GM19395 (cell line): Measurements from ENCODE around the gene MCM5.

ENCODE experiments used
- ATAC-seq: cut with Tn5 transposase; IDR thresholded peaks from one replicate; pipeline ENCODE4 v1.9.1; 2021; ENCODE audit warnings: mild to moderate bottlenecking, moderate library complexity; ENCODE audit not compliant: unreplicated experiment

Gene MCM5

DNA sequence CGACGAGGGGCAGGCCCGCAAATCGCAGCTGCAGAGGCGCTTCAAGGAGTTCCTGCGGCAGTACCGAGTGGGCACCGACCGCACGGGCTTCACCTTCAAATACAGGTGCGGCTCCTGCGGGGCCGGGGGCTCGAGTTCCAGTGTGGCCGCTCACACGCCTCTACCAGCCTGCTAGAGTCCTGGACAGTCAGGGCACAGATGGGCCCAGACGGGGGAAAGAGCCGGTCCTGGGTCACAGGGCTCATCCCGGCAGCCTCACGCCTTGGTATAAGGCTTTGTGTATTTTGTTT is 506 bp downstream of the MCM5 start:
- peak; percentile 5 for ATAC-seq

DNA sequence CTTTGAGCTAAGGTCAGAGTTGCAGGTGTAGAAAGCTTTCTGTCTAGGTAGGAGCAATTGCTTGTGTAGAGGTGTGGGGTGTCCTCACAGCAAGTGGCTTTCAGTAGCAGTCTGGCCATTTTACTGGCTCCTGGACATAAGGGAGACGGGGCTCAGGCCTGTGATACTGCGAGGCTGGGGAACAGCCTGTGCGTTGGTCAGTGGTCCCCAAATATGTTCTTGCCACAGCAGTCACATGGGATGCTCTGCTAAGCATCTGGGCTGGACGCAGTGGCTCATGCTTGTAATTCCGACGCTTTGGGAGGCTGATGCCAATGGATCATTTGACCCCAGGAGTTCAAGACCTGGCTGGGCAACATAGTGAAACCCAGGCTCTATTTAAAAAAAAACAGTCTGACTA is 1.9 kb downstream of the MCM5 start:
- no peak for ATAC-seq

DNA sequence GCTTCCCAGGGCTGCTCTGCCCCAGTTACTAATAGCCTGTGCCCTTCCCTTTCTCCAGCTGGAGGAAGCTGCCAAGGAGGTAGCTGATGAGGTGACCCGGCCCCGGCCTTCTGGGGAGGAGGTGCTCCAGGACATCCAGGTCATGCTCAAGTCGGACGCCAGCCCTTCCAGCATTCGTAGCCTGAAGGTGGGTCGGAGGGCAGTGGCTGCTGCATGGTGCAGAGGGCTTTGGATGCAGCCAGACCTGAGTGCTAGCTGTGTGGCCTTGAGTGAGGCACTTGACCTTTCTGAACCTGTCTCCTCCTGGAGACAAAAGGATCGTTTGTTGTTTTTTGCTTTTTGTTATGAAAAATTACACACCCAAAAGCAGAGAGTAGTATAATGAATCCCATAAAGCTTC is 3.4 kb downstream of the MCM5 start:
- ATAC-seq = no peak

DNA sequence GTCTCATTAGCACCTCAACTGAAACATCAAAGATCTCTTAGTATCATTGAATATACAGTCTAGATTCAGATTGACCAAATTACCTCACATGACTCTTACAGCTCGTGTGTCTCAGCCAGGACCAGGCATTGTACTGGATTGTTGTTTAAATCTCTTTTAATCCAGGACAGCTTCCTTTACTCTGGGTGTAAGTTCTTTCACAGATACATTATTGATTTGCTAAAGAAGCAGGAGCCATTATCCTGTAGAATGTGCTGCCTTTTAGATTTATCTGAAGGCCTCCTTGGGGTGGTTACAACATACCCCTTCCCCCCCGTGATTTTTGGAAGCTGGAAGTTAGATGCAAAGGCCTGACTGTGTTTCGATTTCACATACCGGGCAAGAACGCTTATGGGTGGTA is 4.2 kb downstream of the MCM5 start:
- no peak for ATAC-seq

DNA sequence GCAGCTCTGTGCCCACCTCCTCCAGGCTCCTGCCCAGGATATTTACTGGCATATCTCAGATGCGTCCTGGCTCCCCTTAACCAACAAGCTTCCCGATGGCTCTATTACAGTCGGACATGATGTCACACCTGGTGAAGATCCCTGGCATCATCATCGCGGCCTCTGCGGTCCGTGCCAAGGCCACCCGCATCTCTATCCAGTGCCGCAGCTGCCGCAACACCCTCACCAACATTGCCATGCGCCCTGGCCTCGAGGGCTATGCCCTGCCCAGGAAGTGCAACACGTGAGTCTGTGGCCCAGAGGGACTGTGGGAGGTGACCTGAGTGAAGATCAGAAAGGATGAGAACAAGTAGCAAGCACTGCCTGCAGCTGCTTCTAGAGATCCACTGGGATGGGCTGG is 6.5 kb downstream of the MCM5 start:
- ATAC-seq = no peak

DNA sequence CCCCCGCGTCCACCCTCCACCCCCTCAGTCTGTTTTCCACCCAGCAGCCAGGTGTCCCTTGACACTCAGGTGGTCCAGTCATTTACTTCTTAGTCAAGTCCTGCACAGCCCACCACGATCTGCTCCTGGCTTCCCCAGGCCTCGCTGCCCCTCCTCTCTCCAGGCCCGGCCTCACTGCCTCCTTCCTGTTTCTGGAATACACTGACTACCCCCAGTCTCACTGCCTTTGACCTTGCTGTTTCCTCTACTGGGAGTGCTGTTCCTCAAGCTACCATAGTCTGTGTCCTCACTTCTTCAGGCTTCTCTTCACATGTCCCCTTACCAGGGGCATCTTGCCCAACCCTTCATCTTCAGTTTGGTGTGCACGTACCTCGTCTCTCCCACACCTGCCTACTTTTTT is 7.4 kb downstream of the MCM5 start:
- no peak for ATAC-seq

DNA sequence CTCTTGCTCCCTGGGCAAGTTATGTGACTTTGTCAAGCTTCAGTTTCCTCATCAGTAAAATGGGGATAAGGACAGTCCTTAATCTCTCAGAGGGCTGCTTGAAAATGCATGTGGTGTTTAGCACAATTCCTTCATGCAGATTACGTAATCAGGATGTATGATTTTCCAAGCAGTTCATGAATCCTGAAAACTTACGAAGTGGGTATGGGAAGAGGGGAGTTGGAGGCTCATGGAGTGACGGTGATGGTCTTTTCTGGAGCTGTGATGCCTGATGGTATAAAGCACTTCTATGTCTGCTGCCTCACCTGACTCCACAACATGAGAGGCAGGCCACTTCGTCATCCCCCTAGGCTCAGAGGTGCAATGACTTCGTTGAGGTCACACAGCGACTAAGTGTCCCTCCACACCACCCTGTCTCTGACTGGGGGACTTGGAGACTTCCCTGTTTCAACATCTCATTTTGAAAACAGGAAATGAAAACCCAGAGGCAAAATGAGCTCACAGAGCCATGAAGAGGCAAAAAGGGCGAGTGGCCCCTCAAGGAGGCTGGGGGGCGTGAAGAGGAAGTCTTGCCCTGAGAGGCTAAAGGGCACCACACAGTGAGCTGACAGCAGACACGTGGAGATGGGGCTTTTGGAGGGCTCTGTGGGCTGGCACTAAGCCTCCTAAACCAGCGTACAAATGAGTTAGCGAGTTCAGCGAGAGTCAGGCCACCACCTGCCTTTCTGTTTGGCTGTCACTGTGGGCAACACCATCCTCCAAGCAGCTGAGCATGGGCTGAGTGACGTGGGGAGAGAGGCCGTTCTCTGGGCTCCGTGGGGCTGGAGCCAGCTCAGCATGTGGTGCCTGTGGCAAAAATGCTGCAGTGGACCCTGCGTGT is 10.1 kb downstream of the MCM5 start:
- peak; percentile 71 for ATAC-seq

DNA sequence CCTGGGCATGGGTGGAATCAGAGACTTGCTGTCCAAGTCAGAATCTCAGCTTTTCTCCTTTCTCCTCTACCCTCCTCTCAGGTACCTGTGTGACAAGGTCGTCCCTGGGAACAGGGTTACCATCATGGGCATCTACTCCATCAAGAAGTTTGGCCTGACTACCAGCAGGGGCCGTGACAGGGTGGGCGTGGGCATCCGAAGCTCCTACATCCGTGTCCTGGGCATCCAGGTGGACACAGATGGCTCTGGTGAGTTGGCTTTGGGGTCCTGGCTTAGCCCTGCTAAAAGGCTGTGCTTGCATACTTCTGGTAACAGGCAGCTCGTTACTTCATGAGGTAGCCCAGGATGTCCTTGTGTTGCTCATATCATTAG is 10.7 kb downstream of the MCM5 start:
- ATAC-seq = peak; percentile 15

DNA sequence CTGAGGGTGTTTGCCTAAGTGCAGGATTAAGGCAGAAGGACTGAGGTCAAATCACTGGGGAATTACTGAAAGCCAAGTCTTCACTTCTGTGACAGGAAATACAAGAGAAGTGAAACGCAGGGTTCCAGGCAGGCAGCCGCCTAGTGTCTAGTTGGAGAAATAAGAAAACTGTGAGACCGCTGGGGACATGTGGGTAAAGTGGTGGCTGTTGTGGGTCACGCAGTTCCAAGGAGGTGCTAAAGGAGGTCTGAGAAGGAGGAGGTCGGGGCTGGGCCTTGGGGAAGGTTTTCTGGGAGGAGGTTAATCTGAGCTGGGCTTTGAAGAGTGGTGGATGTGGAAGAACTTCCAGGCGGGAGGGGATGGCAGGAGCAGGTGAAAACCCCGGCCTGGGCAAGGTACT is 11.2 kb downstream of the MCM5 start:
- peak; percentile 43 for ATAC-seq

DNA sequence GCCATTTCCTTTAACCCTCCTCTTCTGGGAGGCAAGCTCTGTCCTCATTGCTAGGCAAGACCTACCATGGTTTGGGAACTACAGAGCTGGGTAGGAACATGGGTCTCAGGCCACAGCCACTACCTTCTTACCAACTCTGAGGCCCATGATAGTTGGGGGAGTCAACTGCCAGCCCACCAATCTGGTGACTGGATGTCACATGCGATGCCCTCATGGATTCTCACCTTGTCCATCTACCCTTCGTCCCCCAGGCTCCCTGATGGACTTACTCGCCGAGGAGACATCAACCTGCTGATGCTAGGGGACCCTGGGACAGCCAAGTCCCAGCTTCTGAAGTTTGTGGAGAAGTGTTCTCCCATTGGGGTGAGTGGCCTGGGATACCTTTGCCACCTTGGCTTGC is 13.7 kb downstream of the MCM5 start:
- no peak for ATAC-seq

DNA sequence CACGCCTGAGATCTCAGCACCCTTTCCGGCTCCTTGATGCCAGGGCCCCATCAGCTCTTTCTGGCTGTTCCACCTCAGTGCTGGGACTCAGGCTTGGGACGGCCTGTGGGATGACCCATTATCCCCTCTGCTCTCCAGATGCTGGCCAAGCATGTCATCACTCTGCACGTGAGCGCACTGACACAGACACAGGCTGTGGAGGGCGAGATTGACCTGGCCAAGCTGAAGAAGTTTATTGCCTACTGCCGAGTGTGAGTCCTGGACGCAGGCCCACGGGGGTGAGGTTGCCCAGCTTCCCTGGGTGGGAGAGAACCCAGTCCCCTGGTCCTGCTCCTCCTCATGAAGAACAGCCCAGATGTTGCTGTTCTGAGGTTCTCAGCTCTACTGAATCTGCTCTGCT is 17.7 kb downstream of the MCM5 start:
- ATAC-seq = no peak

DNA sequence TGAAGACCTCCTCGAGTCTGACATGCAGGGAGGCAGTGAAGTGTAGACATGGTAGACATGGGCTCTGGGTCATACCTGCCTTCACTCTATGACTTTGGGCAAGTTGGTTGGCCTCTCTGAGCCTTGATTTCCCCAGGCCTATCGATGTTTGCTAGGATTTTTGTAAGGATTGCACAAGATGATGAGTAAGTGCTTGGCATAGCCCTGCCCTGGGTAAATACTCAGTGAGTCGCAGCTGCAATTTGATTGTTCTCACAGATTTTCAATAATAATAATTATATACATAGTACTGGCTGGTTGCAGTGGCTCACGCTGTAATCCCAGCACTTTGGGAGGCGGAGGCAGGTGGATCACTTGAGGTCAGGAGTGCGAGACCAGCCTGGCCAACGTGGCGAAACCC is 18.1 kb downstream of the MCM5 start:
- no peak for ATAC-seq

DNA sequence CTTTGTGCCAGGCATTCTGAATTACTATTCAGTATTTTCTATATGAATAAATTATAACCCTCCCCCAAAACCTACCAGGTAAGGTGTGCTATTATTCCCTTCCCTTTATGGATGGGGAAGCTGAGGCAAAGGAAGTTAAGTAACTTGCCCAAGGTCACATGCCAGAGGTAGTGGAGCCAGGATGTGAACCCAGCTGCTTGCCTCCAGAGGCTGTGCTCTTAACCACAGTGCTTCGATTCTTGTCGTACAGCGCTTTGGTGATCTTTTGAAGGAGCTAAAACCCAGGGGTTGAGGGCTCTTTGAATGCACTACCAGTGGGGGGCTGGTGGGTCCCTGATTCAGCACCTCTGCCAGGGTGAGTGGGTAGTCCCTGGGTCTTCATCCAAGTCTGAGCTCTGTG is 18.8 kb downstream of the MCM5 start:
- ATAC-seq = no peak

DNA sequence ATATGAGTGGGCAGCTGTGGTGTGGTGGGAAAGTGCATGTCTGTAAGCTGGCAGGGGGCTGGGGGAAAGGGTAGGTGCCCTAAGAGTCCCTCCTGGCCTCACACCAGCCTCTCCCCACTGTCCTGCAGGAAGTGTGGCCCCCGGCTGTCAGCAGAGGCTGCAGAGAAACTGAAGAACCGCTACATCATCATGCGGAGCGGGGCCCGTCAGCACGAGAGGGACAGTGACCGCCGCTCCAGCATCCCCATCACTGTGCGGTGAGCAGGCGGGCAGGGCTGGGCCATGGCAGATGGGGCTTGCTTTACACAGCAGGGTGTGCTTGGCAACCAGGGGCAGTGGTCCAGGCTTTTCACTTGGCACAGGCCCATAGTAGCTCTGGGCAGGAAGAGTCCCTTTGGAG is 19.8 kb downstream of the MCM5 start:
- ATAC-seq = no peak

DNA sequence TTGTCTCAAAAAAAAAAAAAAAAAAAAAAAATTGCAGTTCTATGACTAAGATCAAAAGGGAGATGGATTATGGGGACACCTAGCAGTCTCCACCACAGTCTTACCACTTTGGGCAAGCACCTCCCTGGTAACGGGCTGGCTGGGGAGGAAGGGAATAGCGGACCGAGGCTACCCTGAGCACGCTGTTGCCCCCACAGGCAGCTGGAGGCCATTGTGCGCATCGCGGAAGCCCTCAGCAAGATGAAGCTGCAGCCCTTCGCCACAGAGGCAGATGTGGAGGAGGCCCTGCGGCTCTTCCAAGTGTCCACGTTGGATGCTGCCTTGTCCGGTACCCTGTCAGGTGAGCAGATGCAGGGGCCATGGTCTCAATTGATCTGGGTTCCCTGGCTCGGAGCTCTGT is 21.2 kb downstream of the MCM5 start:
- ATAC-seq = no peak

DNA sequence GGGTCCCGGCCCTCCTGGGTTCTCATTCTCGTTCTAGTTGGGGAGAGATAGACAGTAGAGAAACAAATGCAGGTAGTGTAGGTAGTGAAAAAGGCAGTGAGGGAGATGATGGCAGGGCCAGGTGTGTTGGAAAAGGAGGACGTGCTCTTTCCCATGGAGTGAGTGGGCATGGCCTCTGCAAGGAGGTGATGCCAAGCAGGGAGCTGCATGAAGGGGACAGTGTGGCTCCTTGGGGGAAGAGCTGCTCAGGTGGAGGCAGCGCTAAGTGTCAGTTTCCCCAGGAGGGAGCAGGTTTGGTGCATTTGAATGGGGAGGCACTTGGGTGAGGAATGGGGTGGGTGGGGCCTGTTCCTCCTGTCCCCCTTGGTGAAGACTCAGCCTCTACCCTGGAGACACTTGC is 22.2 kb downstream of the MCM5 start:
- no peak for ATAC-seq

DNA sequence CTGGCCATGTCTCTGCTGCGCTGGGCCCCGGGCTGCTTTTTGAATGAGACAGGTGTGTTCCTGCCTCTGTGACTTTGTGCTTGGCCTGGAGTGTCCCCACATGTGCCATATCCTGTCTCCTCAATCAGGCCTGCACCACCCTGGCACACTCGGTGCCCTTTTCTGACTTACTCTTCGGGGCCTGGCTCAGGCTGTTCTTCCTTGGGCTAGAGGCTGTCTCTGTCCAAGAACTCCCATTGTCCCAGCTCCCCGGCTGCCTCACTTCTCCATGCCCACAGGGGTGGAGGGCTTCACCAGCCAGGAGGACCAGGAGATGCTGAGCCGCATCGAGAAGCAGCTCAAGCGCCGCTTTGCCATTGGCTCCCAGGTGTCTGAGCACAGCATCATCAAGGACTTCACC is 23.0 kb downstream of the MCM5 start:
- no peak for ATAC-seq

DNA sequence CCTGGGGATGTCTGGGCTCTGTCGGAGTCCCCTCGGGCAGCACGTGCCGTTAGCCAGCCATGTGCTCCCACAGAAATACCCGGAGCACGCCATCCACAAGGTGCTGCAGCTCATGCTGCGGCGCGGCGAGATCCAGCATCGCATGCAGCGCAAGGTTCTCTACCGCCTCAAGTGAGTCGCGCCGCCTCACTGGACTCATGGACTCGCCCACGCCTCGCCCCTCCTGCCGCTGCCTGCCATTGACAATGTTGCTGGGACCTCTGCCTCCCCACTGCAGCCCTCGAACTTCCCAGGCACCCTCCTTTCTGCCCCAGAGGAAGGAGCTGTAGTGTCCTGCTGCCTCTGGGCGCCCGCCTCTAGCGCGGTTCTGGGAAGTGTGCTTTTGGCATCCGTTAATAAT is 24.1 kb downstream of the MCM5 start:
- ATAC-seq = no peak

DNA sequence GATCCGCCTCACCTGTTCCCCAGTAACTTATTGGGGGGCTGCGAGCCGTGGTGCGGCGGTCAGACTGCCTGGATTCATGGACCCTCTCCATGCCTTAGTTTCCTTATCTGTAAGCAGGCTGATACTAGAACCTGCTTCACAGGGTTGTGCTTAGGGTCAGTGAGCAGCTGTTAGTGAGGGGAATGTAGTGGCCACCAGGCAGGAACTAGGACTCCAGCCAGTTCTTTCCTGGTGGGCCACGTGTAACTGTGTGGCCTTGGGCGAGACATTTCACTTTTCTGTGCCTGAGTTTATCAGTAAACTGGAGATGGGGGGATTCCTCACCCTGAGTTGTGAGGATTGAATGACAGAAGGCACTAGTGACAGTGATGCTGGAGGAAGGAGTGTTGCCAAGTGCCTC is 24.8 kb downstream of the MCM5 start:
- no peak for ATAC-seq

DNA sequence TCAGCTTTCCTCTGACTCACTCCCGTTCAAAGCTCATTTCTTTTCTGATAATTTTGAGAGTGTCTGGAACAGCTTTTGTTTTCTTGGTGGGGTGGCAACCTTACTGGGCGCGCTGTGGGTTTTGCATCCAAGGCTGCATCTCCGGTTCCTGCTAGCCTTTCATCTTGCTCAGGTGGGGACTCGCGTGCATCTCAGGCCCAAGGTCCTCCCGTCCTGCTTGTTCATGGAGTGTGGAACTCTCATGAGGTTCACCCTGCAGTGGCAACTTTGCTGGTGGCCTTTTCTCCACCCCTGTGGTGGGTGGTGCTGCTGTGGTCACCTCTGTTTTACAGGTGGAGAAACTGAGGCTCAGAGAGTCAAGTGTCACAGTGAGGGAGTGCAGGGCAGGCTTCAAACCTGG is 25.6 kb downstream of the MCM5 start:
- no peak for ATAC-seq

DNA sequence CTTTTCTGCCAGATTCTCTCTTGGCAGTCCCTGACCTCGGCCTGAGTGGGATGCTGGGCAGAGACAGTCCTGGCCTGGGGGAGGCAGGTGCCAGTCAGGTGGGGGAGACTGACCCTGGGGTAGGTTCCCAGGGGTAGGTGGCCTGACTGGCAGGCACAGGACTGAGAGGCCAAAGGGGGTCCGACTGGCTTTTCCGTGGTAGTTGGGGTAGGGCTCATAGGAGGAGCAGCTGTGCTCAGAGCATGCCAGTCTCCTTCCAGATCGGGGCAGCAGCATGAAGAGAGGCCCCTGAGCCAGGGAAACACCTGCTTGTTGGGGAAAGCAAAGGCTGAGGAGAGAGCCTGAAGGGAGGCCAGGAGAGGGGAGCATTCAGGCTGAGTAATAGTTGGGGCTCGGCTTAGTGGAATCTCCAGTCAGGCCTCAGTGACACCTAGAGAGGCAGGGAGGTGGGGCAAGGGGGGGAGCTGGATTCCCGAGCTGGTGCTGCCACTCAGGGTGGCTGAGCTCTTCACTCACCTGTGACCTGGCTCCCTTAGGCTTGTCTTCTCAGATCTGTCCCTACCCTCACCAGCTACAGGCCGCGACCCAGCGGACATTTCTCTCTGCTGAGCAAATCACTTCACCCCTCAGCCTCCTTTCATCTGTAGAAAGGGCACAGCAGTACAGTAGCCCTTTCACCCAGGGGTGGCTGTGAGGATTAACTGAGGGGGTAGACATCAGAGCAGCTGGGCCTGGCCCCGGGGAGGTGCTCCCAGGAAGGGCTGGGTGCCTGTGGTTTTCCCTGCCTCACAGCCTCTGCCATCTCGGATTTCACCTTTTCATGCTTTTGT is 26.2 kb downstream of the MCM5 start:
- no peak for ATAC-seq

DNA sequence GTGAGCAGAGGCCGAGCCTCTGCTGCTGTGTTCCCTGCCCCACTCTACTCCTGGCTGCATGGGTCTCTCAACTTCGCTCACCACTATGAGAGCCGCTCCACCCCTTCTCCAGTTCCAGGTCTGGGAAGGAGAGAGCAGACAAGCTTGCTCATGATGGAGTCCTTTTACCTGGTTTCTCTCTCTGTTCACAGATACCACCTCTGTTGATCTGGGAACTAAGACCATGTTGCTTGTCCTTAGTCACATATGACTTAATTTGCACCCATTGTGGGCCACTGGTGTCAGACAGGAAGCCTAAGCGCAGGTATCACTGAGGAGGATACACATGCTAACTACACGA is 26.8 kb downstream of the MCM5 start:
- no peak for ATAC-seq

DNA sequence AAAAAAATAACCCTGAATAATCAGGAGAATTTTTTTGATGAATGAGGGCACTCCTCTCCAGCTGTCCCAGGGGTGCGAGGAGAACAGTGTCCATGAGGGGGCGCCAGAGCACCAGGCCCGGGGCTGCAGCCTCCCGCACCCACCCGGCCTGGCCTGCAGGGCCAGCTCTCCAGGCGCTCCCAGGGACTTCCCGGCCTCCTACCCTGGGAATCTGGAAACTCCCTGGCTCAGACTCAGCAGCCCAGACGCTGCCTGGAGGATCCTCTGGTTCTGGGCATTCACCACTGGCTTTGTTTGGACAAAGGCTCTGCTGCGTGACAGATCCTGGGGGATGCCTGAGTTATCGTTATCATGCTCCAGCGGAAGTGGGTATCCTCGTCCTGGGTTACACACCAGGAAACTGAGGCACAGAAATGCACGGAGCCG is 31.0 kb downstream of the MCM5 start:
- ATAC-seq = no peak
